Stimulated activated CD8-positive, alpha-beta memory T cell treated with anti-CD3 and anti-CD28 coated beads, Interleukin-2, amount 100 ng/mL, for 1 hour (primary cell): Measurements from ENCODE around the gene MDC1.
"Not testable (repeated sequence)": the region's sequence is repeated elsewhere in the genome, so short reads cannot be mapped to it uniquely, and the experiment has no call there.

Experiments
- DNase-seq, 2 donors: peaks; one replicate each; pipeline ENCODE4 v3.0.0-alpha.2; 2020; ENCODE audit warnings: low read depth in 2 of 2

Gene MDC1

GRCh38 chr6:30683183-30683979 is 33.7 kb downstream of the MDC1 start:
- DNase-seq = no peak

- DNase-seq = peak; percentile 75 to 76
Observed at GRCh38 chr6:30682143-30683117, 34.7 kb downstream of the MDC1 start.

- DNase-seq = no peak
Observed at GRCh38 chr6:30681766-30682142, 35.3 kb downstream of the MDC1 start.

- no peak for DNase-seq
Observed at GRCh38 chr6:30679765-30680535, 37.1 kb downstream of the MDC1 start.

GRCh38 chr6:30678964-30679726 is 37.9 kb downstream of the MDC1 start:
- DNase-seq = peak; percentile 82 to 88

GRCh38 chr6:30676660-30677285 is 40.3 kb downstream of the MDC1 start:
- DNase-seq = no peak

- peak; percentile 80 to 81 for DNase-seq
Observed at GRCh38 chr6:30672445-30673253, 44.4 kb downstream of the MDC1 start, which contains the start of gene DHX16. DHX16 (minus strand) TSS chr6:30673006; CDS start chr6:30672841, 165 bp downstream.

GRCh38 chr6:30670760-30671527 is 46.1 kb downstream of the MDC1 start:
- no peak for DNase-seq

GRCh38 chr6:30666300-30666699 is 50.8 kb downstream of the MDC1 start:
- DNase-seq = not testable (repeated sequence)

GRCh38 chr6:30664994-30665767 is 51.9 kb downstream of the MDC1 start:
- no peak for DNase-seq

GRCh38 chr6:30657922-30658321 is 59.2 kb downstream of the MDC1 start:
- DNase-seq = not testable (repeated sequence)

GRCh38 chr6:30657454-30657853 is 59.6 kb downstream of the MDC1 start:
- DNase-seq = no peak

- no peak for DNase-seq
Observed at GRCh38 chr6:30656513-30656912, 60.6 kb downstream of the MDC1 start.

GRCh38 chr6:30655743-30656094 is 61.4 kb downstream of the MDC1 start:
- DNase-seq = no peak

GRCh38 chr6:30654798-30655742 is 62.0 kb downstream of the MDC1 start:
- no peak for DNase-seq

- no peak for DNase-seq
Observed at GRCh38 chr6:30651143-30651542, 65.9 kb downstream of the MDC1 start.
